ENCODE data around the gene UCK2. TPM values are rescaled to one million over a fixed set of nuclear protein-coding genes. Genes with fewer than 3 reads are reported as not detected.

The UCK2 gene
- total RNA-seq, 2 experiments from 2014 or later = 66.5 to 72.2 TPM

GRCh38 chr1:165898837-165899236 lies 71.4 kb downstream of the UCK2 start:
- no peak for ATAC-seq
- Mint-ChIP-seq H3K4me3 (no peak overlapping the region), H3K27me3 (no peaks in the 10 kb centered on the region), H3K36me3 (ENCODE audit: low read depth) (peaks cover 44% of the 10 kb centered on the region), H3K9me3 (no peaks in the 10 kb centered on the region), H3K4me1 (ENCODE audit: low read depth) (peaks cover 6% of the 10 kb centered on the region), H3K27ac (no peak overlapping the region)
- POLR2A ChIA-PET = no interaction called here
- CTCF ChIA-PET = interaction anchor here (1.3 kb wide), 1 partner anchor 15 kb away, joined by 3 read pairs; no protein-coding TSS in a partner anchor
- TF ChIP-seq CTCF (IDR thresholded peaks at IDR 0.05) = no peak
- DNase-seq = no peak
- intact Hi-C loops (cut with micrococcal nuclease) = no loop called here

GRCh38 chr1:165899461-165899941 lies 72.1 kb downstream of the UCK2 start:
- peaks cover 6% of the 10 kb centered on the region for H3K4me1 Mint-ChIP-seq (ENCODE audit: low read depth)
- ChIA-PET CTCF (interaction anchor here (1.3 to 2.3 kb wide), 2 partner anchors 15 kb away, joined by 3 to 8 read pairs; no protein-coding TSS in a partner anchor), POLR2A (no interaction called here)
- H3K36me3 Mint-ChIP-seq (ENCODE audit: low read depth) = peaks cover 44% of the 10 kb centered on the region
- no peaks in the 10 kb centered on the region for H3K27me3 Mint-ChIP-seq
- no peak for TF ChIP-seq CTCF (IDR thresholded peaks at IDR 0.05)
- DNase-seq (no peak), ATAC-seq (no peak)
- H3K4me3 Mint-ChIP-seq = no peak overlapping the region
- H3K9me3 Mint-ChIP-seq = no peaks in the 10 kb centered on the region
- H3K27ac Mint-ChIP-seq = no peak overlapping the region
- intact Hi-C loops (cut with micrococcal nuclease) = no loop called here

- no peaks in the 10 kb centered on the region for H3K27me3 Mint-ChIP-seq
- no peak for ATAC-seq
- H3K4me3 Mint-ChIP-seq = no peak overlapping the region
- H3K36me3 Mint-ChIP-seq (ENCODE audit: low read depth) = peaks cover 43% of the 10 kb centered on the region
- H3K4me1 Mint-ChIP-seq (ENCODE audit: low read depth) = peaks cover 6% of the 10 kb centered on the region
- no peaks in the 10 kb centered on the region for H3K9me3 Mint-ChIP-seq
- intact Hi-C loops (cut with micrococcal nuclease) = no loop called here
- CTCF ChIA-PET = interaction anchor here (0.8 to 2.3 kb wide), 3 partner anchors 14 to 214 kb away, joined by 3 to 8 read pairs (median 3); no protein-coding TSS in a partner anchor
- POLR2A ChIA-PET = no interaction called here
- DNase-seq = no peak
- no peak overlapping the region for H3K27ac Mint-ChIP-seq
- no peak for TF ChIP-seq CTCF (IDR thresholded peaks at IDR 0.05)
Measured at GRCh38 chr1:165900576-165901380, 73.4 kb downstream of the UCK2 start.

- H3K27me3 Mint-ChIP-seq = no peaks in the 10 kb centered on the region
- H3K27ac Mint-ChIP-seq = no peak overlapping the region
- H3K4me3 Mint-ChIP-seq = no peak overlapping the region
- ATAC-seq (no peak), DNase-seq (no peak)
- no peaks in the 10 kb centered on the region for H3K9me3 Mint-ChIP-seq
- no peak for TF ChIP-seq CTCF (IDR thresholded peaks at IDR 0.05)
- no peaks in the 10 kb centered on the region for H3K4me1 Mint-ChIP-seq (ENCODE audit: low read depth)
- peaks cover 40% of the 10 kb centered on the region for H3K36me3 Mint-ChIP-seq (ENCODE audit: low read depth)
- POLR2A ChIA-PET = no interaction called here
- intact Hi-C loops (cut with micrococcal nuclease) = no loop called here
- CTCF ChIA-PET = interaction anchor here (1.0 kb wide), 1 partner anchor 301 kb away, joined by 4 read pairs; no protein-coding TSS in a partner anchor
Measured at GRCh38 chr1:165902565-165902964, 75.2 kb downstream of the UCK2 start.

GRCh38 chr1:165903672-165904071 lies 76.3 kb downstream of the UCK2 start:
- no peak overlapping the region for H3K27ac Mint-ChIP-seq
- intact Hi-C loops (cut with micrococcal nuclease) = no loop called here
- peaks cover 41% of the 10 kb centered on the region for H3K36me3 Mint-ChIP-seq (ENCODE audit: low read depth)
- ChIA-PET CTCF (interaction anchor here (2.2 kb wide), 1 partner anchor 10 kb away, joined by 12 read pairs; no protein-coding TSS in a partner anchor), POLR2A (no interaction called here)
- H3K27me3 Mint-ChIP-seq = no peaks in the 10 kb centered on the region
- no peak for DNase-seq
- no peak for ATAC-seq
- H3K4me3 Mint-ChIP-seq = no peak overlapping the region
- no peaks in the 10 kb centered on the region for H3K4me1 Mint-ChIP-seq (ENCODE audit: low read depth)
- no peak for TF ChIP-seq CTCF (IDR thresholded peaks at IDR 0.05)
- H3K9me3 Mint-ChIP-seq = no peaks in the 10 kb centered on the region
